Ovary (tissue), 3 donors: Measurements from ENCODE around the gene TOR1AIP1.

ENCODE experiments used
- EP300 ChIP-seq: sonication (generic); formaldehyde crosslinking; IDR thresholded peaks from one replicate; pipeline ENCODE4 v1.6.1; 2017; ENCODE audit warnings: antibody characterized with exemption
- TF ChIP-seq, protein P1 (sequence below), 3 donors: fragments of 450-650 bp in 2 of 3; fragments of 200-600 bp in 1 of 3; IDR thresholded peaks; one replicate each; pipeline versions ENCODE4 v1.5.1 to v1.8.0; 2016 to 2022; ENCODE audit warnings: antibody characterized with exemption in 3 of 3, mild to moderate bottlenecking in 1 of 3
- donor health status: DM: no; HTN: no; CAD: no.

DNA sequence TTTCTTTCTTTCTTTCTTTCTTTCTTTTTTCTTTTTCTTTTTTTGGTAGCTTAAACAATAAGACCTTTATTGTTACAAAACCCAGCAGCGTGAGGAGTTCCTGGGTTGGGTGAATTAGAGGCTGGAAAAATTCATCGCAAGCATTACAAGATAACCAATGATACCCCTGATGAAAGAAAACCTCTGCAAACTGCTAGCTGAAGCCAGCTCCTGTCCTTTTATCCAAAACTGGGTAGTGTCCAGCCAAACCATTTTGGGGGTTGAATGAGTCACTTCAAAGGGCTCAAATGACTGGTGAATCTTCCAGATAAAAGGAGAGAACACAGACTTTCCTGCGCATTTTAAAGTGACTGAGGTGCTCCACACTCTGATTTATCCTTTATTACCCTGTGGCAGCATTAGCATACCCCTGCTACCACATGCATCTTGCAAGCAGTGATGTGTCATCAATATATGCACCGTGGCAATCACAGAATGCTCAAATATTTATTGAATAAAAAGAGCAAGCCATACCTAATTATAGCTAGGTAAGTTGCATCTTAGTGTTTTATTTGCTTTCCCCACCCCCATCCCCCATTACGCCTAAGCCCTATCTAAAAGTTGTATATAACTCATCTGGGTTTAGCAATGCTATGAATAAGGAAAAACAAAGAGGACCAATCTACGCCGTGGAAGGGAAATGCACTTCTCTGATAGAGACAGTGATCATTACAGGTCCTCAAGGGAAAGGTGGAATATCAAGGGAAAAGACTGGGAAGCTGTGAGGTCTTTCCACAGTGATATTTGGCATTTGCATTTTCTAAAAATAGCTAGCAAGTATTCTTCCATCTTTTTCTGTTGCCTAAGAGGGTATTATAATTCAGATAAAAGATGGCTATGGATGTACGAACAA lies 40.1 kb downstream of the TOR1AIP1 start:
- TF ChIP-seq, protein P1, sequence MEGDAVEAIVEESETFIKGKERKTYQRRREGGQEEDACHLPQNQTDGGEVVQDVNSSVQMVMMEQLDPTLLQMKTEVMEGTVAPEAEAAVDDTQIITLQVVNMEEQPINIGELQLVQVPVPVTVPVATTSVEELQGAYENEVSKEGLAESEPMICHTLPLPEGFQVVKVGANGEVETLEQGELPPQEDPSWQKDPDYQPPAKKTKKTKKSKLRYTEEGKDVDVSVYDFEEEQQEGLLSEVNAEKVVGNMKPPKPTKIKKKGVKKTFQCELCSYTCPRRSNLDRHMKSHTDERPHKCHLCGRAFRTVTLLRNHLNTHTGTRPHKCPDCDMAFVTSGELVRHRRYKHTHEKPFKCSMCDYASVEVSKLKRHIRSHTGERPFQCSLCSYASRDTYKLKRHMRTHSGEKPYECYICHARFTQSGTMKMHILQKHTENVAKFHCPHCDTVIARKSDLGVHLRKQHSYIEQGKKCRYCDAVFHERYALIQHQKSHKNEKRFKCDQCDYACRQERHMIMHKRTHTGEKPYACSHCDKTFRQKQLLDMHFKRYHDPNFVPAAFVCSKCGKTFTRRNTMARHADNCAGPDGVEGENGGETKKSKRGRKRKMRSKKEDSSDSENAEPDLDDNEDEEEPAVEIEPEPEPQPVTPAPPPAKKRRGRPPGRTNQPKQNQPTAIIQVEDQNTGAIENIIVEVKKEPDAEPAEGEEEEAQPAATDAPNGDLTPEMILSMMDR (IDR thresholded peaks at IDR 0.05): no peak
- TF ChIP-seq EP300: no peak
